HG02852 (cell line): ENCODE results near the gene RAET1G.

Source experiments
- ATAC-seq: cut with Tn5 transposase; IDR thresholded peaks from one replicate; pipeline ENCODE4 v1.9.1; 2021; ENCODE audit warnings: mild to moderate bottlenecking, moderate library complexity; ENCODE audit not compliant: unreplicated experiment

The RAET1G gene

GRCh38 chr6:149869275-149869892 is 53.5 kb downstream of the RAET1G start:
- no peak for ATAC-seq

DNA sequence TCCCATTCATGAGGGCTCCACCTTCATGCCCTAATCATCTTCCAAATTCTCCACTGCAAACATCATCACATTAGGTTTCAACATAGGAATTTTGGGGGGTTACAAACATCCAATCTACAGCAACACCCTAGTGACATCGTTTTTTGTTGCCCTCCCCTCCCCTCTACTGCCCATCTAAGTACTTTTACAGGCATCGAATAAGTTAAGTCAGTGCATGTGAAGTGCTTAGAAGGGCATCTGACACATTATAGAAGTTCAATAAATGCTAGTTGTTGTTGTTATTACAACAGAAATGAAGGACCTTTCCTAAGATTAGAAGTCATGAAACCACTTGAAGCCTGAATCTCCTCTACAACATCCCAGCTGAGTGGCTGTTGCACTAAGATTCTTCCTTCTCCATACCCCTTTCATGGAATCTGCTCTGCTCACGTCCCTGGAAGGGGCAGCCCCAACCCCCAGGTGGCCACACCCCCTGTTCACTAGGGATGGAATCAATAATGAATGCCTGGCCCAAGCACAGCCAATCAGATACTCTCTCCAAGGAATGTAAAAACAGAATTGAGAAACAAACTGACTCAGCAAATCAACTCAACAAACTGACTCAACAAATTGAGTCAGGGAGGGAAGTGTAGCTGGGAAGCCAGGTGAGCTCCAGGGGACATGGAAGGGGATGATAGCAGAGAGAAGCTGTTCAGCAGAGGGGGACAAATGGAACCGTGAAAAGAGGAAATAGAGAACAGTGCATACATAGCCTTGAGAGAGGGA is 54.9 kb downstream of the RAET1G start:
- ATAC-seq, result no peak
